ENCODE results near the gene PNPLA7.
"Not testable (repeated sequence)": the region's sequence is repeated elsewhere in the genome, so short reads cannot be mapped to it uniquely, and the experiment has no call there.

PNPLA7 gene

GRCh38 chr9:137522746-137523455 is 27.3 kb downstream of the PNPLA7 start:
- no peak for DNase-seq (ENCODE audit: extremely low spot score)
- ChIA-PET POLR2A (no interaction called here), CTCF (no interaction called here)
- TF ChIP-seq FOXA1 (IDR thresholded peaks at IDR 0.05) (no peak), PKNOX1 (IDR thresholded peaks at IDR 0.05) (no peak), LEF1 (IDR thresholded peaks at IDR 0.05; ENCODE audit: borderline replicate concordance) (no peak), FOXM1 (IDR thresholded peaks at IDR 0.05; ENCODE audit: borderline replicate concordance) (no peak), L3MBTL2 (conservative IDR thresholded peaks at IDR 0.05) (no peak), CTBP1 (IDR thresholded peaks at IDR 0.05; ENCODE audit: borderline replicate concordance) (no peak), ELF4 (IDR thresholded peaks at IDR 0.05) (no peak), ZNF384 (IDR thresholded peaks at IDR 0.05) (no peak), TARDBP (IDR thresholded peaks at IDR 0.05) (no peak), NFRKB (IDR thresholded peaks at IDR 0.05) (no peak), ARNT (IDR thresholded peaks at IDR 0.05) (no peak), BHLHE40 (IDR thresholded peaks at IDR 0.05; ENCODE audit: borderline replicate concordance) (no peak), HDGF (IDR thresholded peaks at IDR 0.05; ENCODE audit: borderline replicate concordance) (no peak), SUZ12 (IDR thresholded peaks at IDR 0.05) (no peak), SP1 (IDR thresholded peaks at IDR 0.05) (no peak), FOXK2 (IDR thresholded peaks at IDR 0.05) (no peak)

GRCh38 chr9:137521405-137521985 is 28.7 kb downstream of the PNPLA7 start:
- ChIA-PET CTCF (no interaction called here), POLR2A (no interaction called here)
- DNase-seq (ENCODE audit: extremely low spot score) = no peak
- TF ChIP-seq PKNOX1 (IDR thresholded peaks at IDR 0.05) (no peak), CTBP1 (IDR thresholded peaks at IDR 0.05; ENCODE audit: borderline replicate concordance) (no peak), L3MBTL2 (conservative IDR thresholded peaks at IDR 0.05) (no peak), TARDBP (IDR thresholded peaks at IDR 0.05) (no peak), FOXK2 (IDR thresholded peaks at IDR 0.05) (no peak), LEF1 (IDR thresholded peaks at IDR 0.05; ENCODE audit: borderline replicate concordance) (no peak), FOXM1 (IDR thresholded peaks at IDR 0.05; ENCODE audit: borderline replicate concordance) (no peak)

- DNase-seq (ENCODE audit: extremely low spot score) = no peak
- ChIA-PET POLR2A (no interaction called here), CTCF (interaction anchor here (0.6 kb wide), 1 partner anchor 159 kb away, joined by 3 read pairs; no protein-coding TSS in a partner anchor)
- TF ChIP-seq FOXA1 (IDR thresholded peaks at IDR 0.05) = no peak
These were observed 29.4 kb downstream of the PNPLA7 start for GRCh38 chr9:137520614-137521404.

- ChIA-PET POLR2A (no interaction called here), CTCF (no interaction called here)
- no peak for DNase-seq (ENCODE audit: extremely low spot score)
- TF ChIP-seq SP1 (IDR thresholded peaks at IDR 0.05) = no peak
- no peak for TF ChIP-seq FOXK2 (IDR thresholded peaks at IDR 0.05)
- no peak for TF ChIP-seq PKNOX1 (IDR thresholded peaks at IDR 0.05)
- TF ChIP-seq ARNT (IDR thresholded peaks at IDR 0.05) = no peak
- no peak for TF ChIP-seq BHLHE40 (IDR thresholded peaks at IDR 0.05; ENCODE audit: borderline replicate concordance)
- TF ChIP-seq ZNF384 (IDR thresholded peaks at IDR 0.05) = no peak
- TF ChIP-seq LEF1 (IDR thresholded peaks at IDR 0.05; ENCODE audit: borderline replicate concordance) = no peak
- TF ChIP-seq ELF4 (IDR thresholded peaks at IDR 0.05) = no peak
- TF ChIP-seq L3MBTL2 (conservative IDR thresholded peaks at IDR 0.05) = no peak
- TF ChIP-seq SUZ12 (IDR thresholded peaks at IDR 0.05) = no peak
- TF ChIP-seq HDGF (IDR thresholded peaks at IDR 0.05; ENCODE audit: borderline replicate concordance) = no peak
- TF ChIP-seq CTBP1 (IDR thresholded peaks at IDR 0.05; ENCODE audit: borderline replicate concordance) = no peak
- TF ChIP-seq TARDBP (IDR thresholded peaks at IDR 0.05) = no peak
- TF ChIP-seq NFRKB (IDR thresholded peaks at IDR 0.05) = no peak
- no peak for TF ChIP-seq FOXM1 (IDR thresholded peaks at IDR 0.05; ENCODE audit: borderline replicate concordance)
- no peak for TF ChIP-seq FOXA1 (IDR thresholded peaks at IDR 0.05)
These were observed 30.6 kb downstream of the PNPLA7 start for GRCh38 chr9:137519553-137519952.

GRCh38 chr9:137518661-137519459 is 31.3 kb downstream of the PNPLA7 start:
- CTCF ChIA-PET; DNase-seq (ENCODE audit: extremely low spot score); POLR2A ChIA-PET: not testable (repeated sequence)

Measured in HEK293T (cell line).